HCT116 (cell line): Measurements from ENCODE around the gene BTBD3. TPM values are rescaled to one million over a fixed set of nuclear protein-coding genes. Genes with fewer than 3 reads are reported as not detected.

ENCODE experiments used
- ATAC-seq: fragments of 200-7000 bp; cut with Tn5 transposase; 2 replicates; pipeline ENCODE4 v1.9.1; 2020; ENCODE audit warnings: mild to moderate bottlenecking, moderate library complexity
- BruUV-seq: library from RNA; stranded (reverse); fragments of 400-500 nt; replicated peaks from 2 replicates; lab custom pipeline; 2021; lab: Mats Ljungman, UMichigan
- CTCF ChIA-PET: fragments of 300-600 bp; sonication (Branson Sonifier 250); formaldehyde crosslinking; loops from one replicate; lab custom pipeline; 2021; ENCODE audit warnings: antibody characterized with exemption; lab: Charles Lee
- POLR2A ChIA-PET: fragments of 300-600, 350-600 bp; sonication (Branson Sonifier 250); formaldehyde crosslinking; loops from one replicate; lab custom pipeline; 2021; ENCODE audit warnings: antibody characterized with exemption; lab: Charles Lee
- RAD21 ChIA-PET, 2 experiments: fragments of 300-600 bp; sonication (Branson Sonifier 250); formaldehyde crosslinking; loops; one replicate each; lab custom pipeline; 2023; ENCODE audit warnings: low total read pairs in 2 of 2; ENCODE audit not compliant: uncharacterized antibody in 2 of 2, unreplicated experiment in 2 of 2, low non-redundant PET in 1 of 2; lab: Charles Lee
- DNase-seq: peaks from one replicate; pipeline ENCODE4 v3.0.0-alpha.2; 2010; ENCODE audit warnings: low read depth, low spot score
- H2AFZ ChIP-seq: fragments of 200-600 bp; shearing (Covaris generic), sonication (generic); 2 replicates; pipeline ENCODE4 v1.6.1; 2017; ENCODE audit warnings: low read depth, mixed run types, mixed read lengths, antibody characterized with exemption, low read length; ENCODE audit not compliant: poor library complexity, severe bottlenecking
- H3K27ac ChIP-seq: 2 replicates; pipeline ENCODE4 v1.5.1; 2012; ENCODE audit warnings: low read depth, low read length
- H3K27me3 ChIP-seq: fragments of 200-600 bp; sonication (generic); 2 replicates; pipeline ENCODE4 v1.6.1; 2016; ENCODE audit warnings: mixed run types, low read length, mixed read lengths; ENCODE audit not compliant: insufficient read depth
- H3K36me3 ChIP-seq, 2 experiments: fragments of 200-500 bp in 1 of 2; fragments of 200-600 bp in 1 of 2; sonication (Bioruptor generic) in 1 of 2; sonication (generic) in 1 of 2; 2 replicates each; pipeline versions ENCODE4 v1.5.1 to v1.6.1; 2014 to 2016; ENCODE audit warnings: low read length in 2 of 2, inconsistent platforms in 1 of 2, mixed read lengths in 1 of 2, mixed run types in 1 of 2; ENCODE audit not compliant: insufficient read depth in 2 of 2, control insufficient read depth in 1 of 2
- H3K4me1 ChIP-seq, 2 experiments: fragments of 200-600 bp in 1 of 2; sonication (generic) in 1 of 2; 2 replicates each; pipeline versions ENCODE4 v1.5.1 to v1.6.1; 2012 to 2017; ENCODE audit warnings: low read length in 2 of 2, inconsistent platforms in 1 of 2, mild to moderate bottlenecking in 1 of 2, mixed read lengths in 1 of 2, mixed run types in 1 of 2, moderate library complexity in 1 of 2; ENCODE audit not compliant: insufficient read depth in 2 of 2, control insufficient read depth in 1 of 2
- H3K4me2 ChIP-seq: fragments of 200-600 bp; sonication (generic); 2 replicates; pipeline ENCODE4 v1.6.1; 2017; ENCODE audit warnings: mixed run types, low read length, mixed read lengths
- H3K4me3 ChIP-seq, 2 experiments: fragments of 200-600 bp in 1 of 2; sonication (generic) in 1 of 2; replicated peaks in 1 of 2; 2 replicates each; pipeline ENCODE4 v1.5.1; 2011 to 2016; ENCODE audit warnings: low read length in 2 of 2, control low read depth in 1 of 2, low read depth in 1 of 2, mild to moderate bottlenecking in 1 of 2, mixed read lengths in 1 of 2, mixed run types in 1 of 2
- H3K79me2 ChIP-seq: fragments of 200-600 bp; sonication (generic); 2 replicates; pipeline ENCODE4 v1.6.1; 2017; ENCODE audit warnings: mild to moderate bottlenecking, mixed run types, low read length, moderate library complexity, mixed read lengths; ENCODE audit not compliant: insufficient read depth
- H3K9ac ChIP-seq: fragments of 200-600 bp; sonication (generic); 2 replicates; pipeline ENCODE4 v1.6.1; 2016; ENCODE audit warnings: low read length, mixed read lengths
- H3K9me2 ChIP-seq: fragments of 200-600 bp; sonication (generic), shearing (Covaris generic); 2 replicates; pipeline ENCODE4 v1.6.1; 2017; ENCODE audit warnings: mixed run types, mild to moderate bottlenecking, moderate library complexity; ENCODE audit not compliant: insufficient read depth
- H3K9me3 ChIP-seq, 2 experiments: fragments of 200-500 bp in 1 of 2; fragments of 200-600 bp in 1 of 2; sonication (Bioruptor generic) in 1 of 2; sonication (generic) in 1 of 2; 2 replicates each; pipeline ENCODE4 v1.6.1; 2014 to 2017; ENCODE audit warnings: low read length in 2 of 2, mixed read lengths in 2 of 2, inconsistent platforms in 1 of 2, low read depth in 1 of 2, mild to moderate bottlenecking in 1 of 2, mixed run types in 1 of 2, moderate library complexity in 1 of 2; ENCODE audit not compliant: control insufficient read depth in 1 of 2, insufficient read depth in 1 of 2
- H4K20me1 ChIP-seq: fragments of 200-600 bp; sonication (generic), shearing (Covaris generic); 2 replicates; pipeline ENCODE4 v1.6.1; 2017; ENCODE audit warnings: mixed run types, mild to moderate bottlenecking, moderate library complexity; ENCODE audit not compliant: insufficient read depth
- EGR1 ChIP-seq: IDR thresholded peaks from 2 replicates; pipeline ENCODE4 v1.6.1; 2012; ENCODE audit warnings: low read depth
- ELF1 ChIP-seq: IDR thresholded peaks from 2 replicates; pipeline ENCODE4 v1.6.1; 2012; ENCODE audit warnings: low read depth, borderline replicate concordance
- EZH2 ChIP-seq: fragments of 200-600 bp; sonication (generic); IDR thresholded peaks from 2 replicates; pipeline ENCODE4 v1.6.1; 2017; ENCODE audit warnings: antibody characterized with exemption, mixed run types
- FOSL1 ChIP-seq: IDR thresholded peaks from 2 replicates; pipeline ENCODE4 v1.6.1; 2012; ENCODE audit warnings: low read depth
- POLR2AphosphoS5 ChIP-seq: IDR thresholded peaks from 2 replicates; pipeline ENCODE4 v1.6.1; 2011; ENCODE audit warnings: mild to moderate bottlenecking, low read depth, low read length, moderate library complexity
- SIN3A ChIP-seq: IDR thresholded peaks from 2 replicates; pipeline ENCODE4 v1.6.1; 2012; ENCODE audit warnings: low read depth
- SP1 ChIP-seq: IDR thresholded peaks from 2 replicates; pipeline ENCODE4 v1.6.1; 2012; ENCODE audit warnings: low read depth
- SRF ChIP-seq: IDR thresholded peaks from 2 replicates; pipeline ENCODE4 v1.6.1; 2012; ENCODE audit warnings: low read depth
- TCF7L2 ChIP-seq: IDR thresholded peaks from 2 replicates; pipeline ENCODE4 v1.7.0; 2011; ENCODE audit warnings: borderline replicate concordance, inconsistent platforms; ENCODE audit not compliant: insufficient read depth, insufficient read length; ENCODE audit errors: extremely low read depth
- YY1 ChIP-seq: IDR thresholded peaks from 2 replicates; pipeline ENCODE4 v1.6.1; 2011; ENCODE audit warnings: low read length, low read depth, moderate library complexity, mild to moderate bottlenecking; ENCODE audit not compliant: insufficient replicate concordance; ENCODE audit errors: extremely low read depth
- ZFX ChIP-seq: fragments of 450-650 bp; IDR thresholded peaks from 2 replicates; pipeline ENCODE4 v1.6.1; 2017
- intact Hi-C: fragments of 100-400 bp; cut with micrococcal nuclease; formaldehyde crosslinking; loops from 2 replicates; pipeline ENCODE4 v1.10.0; 2022
- total RNA-seq: library from RNA; stranded (reverse); gene quantifications from one replicate; pipeline ENCODE4 v1.2.1, GENCODE V29; 2021; ENCODE audit not compliant: unreplicated experiment
- TF ChIP-seq, protein P1 (sequence below), 3 experiments: fragments of 200-600 bp in 1 of 3; sonication (generic) in 1 of 3; IDR thresholded peaks in 2 of 3; conservative IDR thresholded peaks in 1 of 3; 2 replicates each; pipeline ENCODE4 v1.5.1; 2012 to 2017; ENCODE audit warnings: low read depth in 2 of 3, low read length in 2 of 3, antibody characterized with exemption in 1 of 3, borderline replicate concordance in 1 of 3, control low read depth in 1 of 3, mild to moderate bottlenecking in 1 of 3, mixed read lengths in 1 of 3, mixed run types in 1 of 3, moderate library complexity in 1 of 3; ENCODE audit not compliant: insufficient read depth in 1 of 3
- TF ChIP-seq, protein P2 (sequence below): IDR thresholded peaks from 2 replicates; pipeline ENCODE4 v1.6.1; 2012; ENCODE audit warnings: low read depth
- TF ChIP-seq, protein P3 (sequence below): IDR thresholded peaks from 2 replicates; pipeline ENCODE4 v1.6.1; 2012
- TF ChIP-seq, protein P4 (sequence below): IDR thresholded peaks from 2 replicates; pipeline ENCODE4 v1.6.1; 2012
- TF ChIP-seq, protein P5 (sequence below): IDR thresholded peaks from 2 replicates; pipeline ENCODE4 v1.6.1; 2011; ENCODE audit warnings: mild to moderate bottlenecking, low read length, moderate library complexity; ENCODE audit not compliant: insufficient replicate concordance; ENCODE audit errors: extremely low read depth

The BTBD3 gene
- total RNA-seq, 1 experiment from 2014 or later, result 20.2 TPM

DNA sequence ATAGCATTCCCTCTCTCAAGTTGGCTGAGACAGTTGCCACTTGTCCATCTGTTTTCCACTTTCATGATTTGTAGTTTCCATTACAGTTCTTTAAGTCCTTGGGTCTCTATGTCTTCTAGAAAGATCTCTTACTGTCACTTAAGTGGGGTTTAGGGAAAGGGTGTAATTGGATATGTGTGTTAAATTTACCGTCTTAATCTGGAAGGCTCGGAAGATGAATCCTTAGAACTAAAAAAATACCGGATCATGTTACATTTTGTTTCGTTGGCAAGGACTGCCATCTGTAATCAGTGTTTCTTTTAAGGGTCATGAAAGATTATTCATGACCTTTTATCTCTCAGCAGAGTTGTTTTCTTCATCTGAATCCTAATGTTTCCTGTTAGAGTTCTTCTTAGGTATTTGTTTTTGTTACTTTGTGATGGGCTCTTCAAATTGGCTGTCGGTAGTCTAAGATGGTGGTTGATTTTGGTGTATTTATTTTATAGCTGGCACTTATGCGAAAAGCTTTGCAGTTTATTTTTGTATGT lies 21.8 kb upstream of the BTBD3 start:
- peaks cover 88% of the 10 kb centered on the region for H3K79me2 ChIP-seq
- H3K27me3 ChIP-seq, result no peaks in the 10 kb centered on the region
- no peaks in the 10 kb centered on the region for H3K9me3 ChIP-seq
- no peaks in the 10 kb centered on the region for H3K9me2 ChIP-seq
- DNase-seq (no peak), ATAC-seq (no peak)
- no peak overlapping the region for H2AFZ ChIP-seq
- H3K4me1 ChIP-seq, result peaks cover 7 to 11% of the 10 kb centered on the region in 2 experiments; a peak in 3 of 4 replicates
- no peak overlapping the region for H3K9ac ChIP-seq
- RAD21 ChIA-PET, result no interaction called here
- H3K4me3 ChIP-seq, result no peak overlapping the region
- CTCF ChIA-PET, result no interaction called here
- H4K20me1 ChIP-seq, result no peaks in the 10 kb centered on the region; the same call in 1 of the 2 replicates
- H3K27ac ChIP-seq, result no peak overlapping the region
- BruUV-seq, result no TSS peak
- TF ChIP-seq SIN3A (no peak), YY1 (no peak), SRF (no peak), FOSL1 (no peak), POLR2AphosphoS5 (no peak), TCF7L2 (no peak), EGR1 (no peak), EZH2 (no peak), ELF1 (no peak), ZFX (no peak), SP1 (no peak)
- TF ChIP-seq, protein P1, sequence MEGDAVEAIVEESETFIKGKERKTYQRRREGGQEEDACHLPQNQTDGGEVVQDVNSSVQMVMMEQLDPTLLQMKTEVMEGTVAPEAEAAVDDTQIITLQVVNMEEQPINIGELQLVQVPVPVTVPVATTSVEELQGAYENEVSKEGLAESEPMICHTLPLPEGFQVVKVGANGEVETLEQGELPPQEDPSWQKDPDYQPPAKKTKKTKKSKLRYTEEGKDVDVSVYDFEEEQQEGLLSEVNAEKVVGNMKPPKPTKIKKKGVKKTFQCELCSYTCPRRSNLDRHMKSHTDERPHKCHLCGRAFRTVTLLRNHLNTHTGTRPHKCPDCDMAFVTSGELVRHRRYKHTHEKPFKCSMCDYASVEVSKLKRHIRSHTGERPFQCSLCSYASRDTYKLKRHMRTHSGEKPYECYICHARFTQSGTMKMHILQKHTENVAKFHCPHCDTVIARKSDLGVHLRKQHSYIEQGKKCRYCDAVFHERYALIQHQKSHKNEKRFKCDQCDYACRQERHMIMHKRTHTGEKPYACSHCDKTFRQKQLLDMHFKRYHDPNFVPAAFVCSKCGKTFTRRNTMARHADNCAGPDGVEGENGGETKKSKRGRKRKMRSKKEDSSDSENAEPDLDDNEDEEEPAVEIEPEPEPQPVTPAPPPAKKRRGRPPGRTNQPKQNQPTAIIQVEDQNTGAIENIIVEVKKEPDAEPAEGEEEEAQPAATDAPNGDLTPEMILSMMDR (IDR thresholded peaks at IDR 0.05 in 2 of 3, conservative IDR thresholded peaks at IDR 0.05 in 1 of 3; ENCODE audit: borderline replicate concordance in 1 of 3, insufficient read depth in 1 of 3, low read depth in 2 of 3, low read length in 2 of 3), result no peak
- TF ChIP-seq, protein P2, sequence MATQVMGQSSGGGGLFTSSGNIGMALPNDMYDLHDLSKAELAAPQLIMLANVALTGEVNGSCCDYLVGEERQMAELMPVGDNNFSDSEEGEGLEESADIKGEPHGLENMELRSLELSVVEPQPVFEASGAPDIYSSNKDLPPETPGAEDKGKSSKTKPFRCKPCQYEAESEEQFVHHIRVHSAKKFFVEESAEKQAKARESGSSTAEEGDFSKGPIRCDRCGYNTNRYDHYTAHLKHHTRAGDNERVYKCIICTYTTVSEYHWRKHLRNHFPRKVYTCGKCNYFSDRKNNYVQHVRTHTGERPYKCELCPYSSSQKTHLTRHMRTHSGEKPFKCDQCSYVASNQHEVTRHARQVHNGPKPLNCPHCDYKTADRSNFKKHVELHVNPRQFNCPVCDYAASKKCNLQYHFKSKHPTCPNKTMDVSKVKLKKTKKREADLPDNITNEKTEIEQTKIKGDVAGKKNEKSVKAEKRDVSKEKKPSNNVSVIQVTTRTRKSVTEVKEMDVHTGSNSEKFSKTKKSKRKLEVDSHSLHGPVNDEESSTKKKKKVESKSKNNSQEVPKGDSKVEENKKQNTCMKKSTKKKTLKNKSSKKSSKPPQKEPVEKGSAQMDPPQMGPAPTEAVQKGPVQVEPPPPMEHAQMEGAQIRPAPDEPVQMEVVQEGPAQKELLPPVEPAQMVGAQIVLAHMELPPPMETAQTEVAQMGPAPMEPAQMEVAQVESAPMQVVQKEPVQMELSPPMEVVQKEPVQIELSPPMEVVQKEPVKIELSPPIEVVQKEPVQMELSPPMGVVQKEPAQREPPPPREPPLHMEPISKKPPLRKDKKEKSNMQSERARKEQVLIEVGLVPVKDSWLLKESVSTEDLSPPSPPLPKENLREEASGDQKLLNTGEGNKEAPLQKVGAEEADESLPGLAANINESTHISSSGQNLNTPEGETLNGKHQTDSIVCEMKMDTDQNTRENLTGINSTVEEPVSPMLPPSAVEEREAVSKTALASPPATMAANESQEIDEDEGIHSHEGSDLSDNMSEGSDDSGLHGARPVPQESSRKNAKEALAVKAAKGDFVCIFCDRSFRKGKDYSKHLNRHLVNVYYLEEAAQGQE, result no peak
- TF ChIP-seq, protein P3, sequence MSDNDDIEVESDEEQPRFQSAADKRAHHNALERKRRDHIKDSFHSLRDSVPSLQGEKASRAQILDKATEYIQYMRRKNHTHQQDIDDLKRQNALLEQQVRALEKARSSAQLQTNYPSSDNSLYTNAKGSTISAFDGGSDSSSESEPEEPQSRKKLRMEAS, result no peak
- TF ChIP-seq, protein P4, sequence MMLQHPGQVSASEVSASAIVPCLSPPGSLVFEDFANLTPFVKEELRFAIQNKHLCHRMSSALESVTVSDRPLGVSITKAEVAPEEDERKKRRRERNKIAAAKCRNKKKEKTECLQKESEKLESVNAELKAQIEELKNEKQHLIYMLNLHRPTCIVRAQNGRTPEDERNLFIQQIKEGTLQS, result no peak
- TF ChIP-seq, protein P5, sequence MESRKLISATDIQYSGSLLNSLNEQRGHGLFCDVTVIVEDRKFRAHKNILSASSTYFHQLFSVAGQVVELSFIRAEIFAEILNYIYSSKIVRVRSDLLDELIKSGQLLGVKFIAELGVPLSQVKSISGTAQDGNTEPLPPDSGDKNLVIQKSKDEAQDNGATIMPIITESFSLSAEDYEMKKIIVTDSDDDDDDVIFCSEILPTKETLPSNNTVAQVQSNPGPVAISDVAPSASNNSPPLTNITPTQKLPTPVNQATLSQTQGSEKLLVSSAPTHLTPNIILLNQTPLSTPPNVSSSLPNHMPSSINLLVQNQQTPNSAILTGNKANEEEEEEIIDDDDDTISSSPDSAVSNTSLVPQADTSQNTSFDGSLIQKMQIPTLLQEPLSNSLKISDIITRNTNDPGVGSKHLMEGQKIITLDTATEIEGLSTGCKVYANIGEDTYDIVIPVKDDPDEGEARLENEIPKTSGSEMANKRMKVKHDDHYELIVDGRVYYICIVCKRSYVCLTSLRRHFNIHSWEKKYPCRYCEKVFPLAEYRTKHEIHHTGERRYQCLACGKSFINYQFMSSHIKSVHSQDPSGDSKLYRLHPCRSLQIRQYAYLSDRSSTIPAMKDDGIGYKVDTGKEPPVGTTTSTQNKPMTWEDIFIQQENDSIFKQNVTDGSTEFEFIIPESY, result no peak
- no peaks in the 10 kb centered on the region for H3K36me3 ChIP-seq
- intact Hi-C loops, result no loop called here
- POLR2A ChIA-PET, result no interaction called here
- no peak overlapping the region for H3K4me2 ChIP-seq
